GM12878 (cell line): Measurements from ENCODE around the gene COL23A1. TPM values are rescaled to one million over a fixed set of nuclear protein-coding genes. Genes with fewer than 3 reads are reported as not detected.

Experiments
- ATAC-seq: fragments of 200-7000 bp; cut with Tn5 transposase; 3 replicates; pipeline ENCODE4 v1.9.1; 2020; ENCODE audit warnings: mild to moderate bottlenecking, moderate library complexity
- BruUV-seq: library from RNA; stranded (reverse); fragments of 400-500 nt; replicated peaks from 2 replicates; lab custom pipeline; 2021; lab: Mats Ljungman, UMichigan
- CTCF ChIA-PET: fragments of 300-600 bp; sonication (Branson Sonifier 250); formaldehyde crosslinking; extraction: SDS; loops from one replicate; lab custom pipeline; 2021; ENCODE audit warnings: inconsistent platforms; lab: Yijun Ruan, JAX
- POLR2A ChIA-PET: fragments of 350-600 bp; formaldehyde crosslinking; extraction: SDS; loops from one replicate; lab custom pipeline; 2021; ENCODE audit warnings: inconsistent platforms; lab: Charles Lee
- RAD21 ChIA-PET: fragments of 300-600 bp; sonication (Branson Sonifier 250); formaldehyde crosslinking; loops from one replicate; lab custom pipeline; 2023; ENCODE audit warnings: antibody characterized with exemption; ENCODE audit not compliant: unreplicated experiment; lab: Charles Lee
- SMC1A ChIA-PET: fragments of 300-600 bp; sonication (Branson Sonifier 250); formaldehyde crosslinking; loops from one replicate; lab custom pipeline; 2023; ENCODE audit not compliant: unreplicated experiment, uncharacterized antibody; lab: Charles Lee
- DNase-seq: peaks from one replicate; pipeline ENCODE4 v3.0.0-alpha.2; 2011; ENCODE audit warnings: low read depth, low spot score
- FAIRE-seq: peaks from 3 replicates; lab custom pipeline; 2011; peaks lifted over from hg19 to GRCh38; lab: Jason Lieb, UNC
- H2AFZ ChIP-seq: 2 replicates; pipeline ENCODE4 v1.6.0; 2011; ENCODE audit warnings: low read depth, low read length, control low read depth; ENCODE audit not compliant: control insufficient read depth
- H3K27ac ChIP-seq: 2 replicates; pipeline ENCODE4 v1.5.1; 2011; ENCODE audit warnings: control low read depth; ENCODE audit not compliant: control insufficient read depth, insufficient read depth
- H3K27me3 ChIP-seq, 2 experiments: replicated peaks in 1 of 2; 2 replicates each; pipeline versions ENCODE4 v1.6.0 to v1.6.1; 2011; ENCODE audit warnings: low read length in 1 of 2; ENCODE audit not compliant: control insufficient read depth in 2 of 2, insufficient read depth in 2 of 2
- H3K36me3 ChIP-seq, 2 experiments: 2 replicates each; pipeline ENCODE4 v1.5.1; 2011; ENCODE audit warnings: low read length in 1 of 2; ENCODE audit not compliant: control insufficient read depth in 2 of 2, insufficient read depth in 2 of 2
- H3K4me1 ChIP-seq: 2 replicates; pipeline ENCODE4 v1.6.1; 2011; ENCODE audit warnings: mild to moderate bottlenecking, low read length, moderate library complexity, mixed read lengths; ENCODE audit not compliant: control insufficient read depth, insufficient read depth
- H3K4me2 ChIP-seq: 2 replicates; pipeline ENCODE4 v1.6.0; 2011; ENCODE audit warnings: control low read depth; ENCODE audit not compliant: control insufficient read depth, insufficient read depth
- H3K4me3 ChIP-seq: fragments of 200-600 bp; sonication (generic); 2 replicates; pipeline ENCODE4 v1.5.1; 2016
- H3K79me2 ChIP-seq: 2 replicates; pipeline ENCODE4 v1.6.0; 2011; ENCODE audit warnings: low read length; ENCODE audit not compliant: control insufficient read depth, insufficient read depth
- H3K9ac ChIP-seq: 2 replicates; pipeline ENCODE4 v1.8.0; 2011; ENCODE audit warnings: low read length, control low read depth, mixed read lengths; ENCODE audit not compliant: control insufficient read depth, insufficient read depth
- H3K9me3 ChIP-seq: replicated peaks from 3 replicates; pipeline ENCODE4 v1.5.1; 2011; ENCODE audit warnings: mild to moderate bottlenecking, low read length; ENCODE audit not compliant: control insufficient read depth, insufficient read depth
- H4K20me1 ChIP-seq: 2 replicates; pipeline ENCODE4 v1.6.0; 2011; ENCODE audit not compliant: control insufficient read depth, insufficient read depth
- E4F1 ChIP-seq: fragments of 450-650 bp; IDR thresholded peaks from 2 replicates; pipeline ENCODE4 v1.6.1; 2018; ENCODE audit warnings: borderline replicate concordance, mild to moderate bottlenecking; ENCODE audit not compliant: partially characterized antibody
- JUNB ChIP-seq: IDR thresholded peaks from 2 replicates; pipeline ENCODE4 v1.6.1; 2016; ENCODE audit warnings: antibody characterized with exemption, mild to moderate bottlenecking
- MEF2A ChIP-seq: IDR thresholded peaks from 2 replicates; pipeline ENCODE4 v1.6.1; 2011; ENCODE audit warnings: low read depth, mild to moderate bottlenecking, low read length, moderate library complexity; ENCODE audit not compliant: insufficient read depth
- MLLT1 ChIP-seq: fragments of 450-650 bp; IDR thresholded peaks from 2 replicates; pipeline ENCODE4 v1.6.1; 2016; ENCODE audit warnings: mild to moderate bottlenecking
- MTA2 ChIP-seq: fragments of 450-650 bp; IDR thresholded peaks from 2 replicates; pipeline ENCODE4 v1.6.1; 2016; ENCODE audit warnings: low read depth, mild to moderate bottlenecking, moderate library complexity
- MXI1 ChIP-seq: fragments of 150-350 bp; IDR thresholded peaks from 2 replicates; pipeline ENCODE4 v1.6.1; 2011; ENCODE audit warnings: low read depth, mild to moderate bottlenecking, inconsistent platforms, low read length, improper control_type of control experiment
- NRF1 ChIP-seq: conservative IDR thresholded peaks from 2 replicates; pipeline ENCODE4 v1.6.1; 2011; ENCODE audit warnings: mild to moderate bottlenecking, low read depth, low read length, improper control_type of control experiment
- RCOR1 ChIP-seq: conservative IDR thresholded peaks from 2 replicates; pipeline ENCODE4 v1.6.1; 2012; ENCODE audit warnings: low read depth, low read length, improper control_type of control experiment
- SKIL ChIP-seq: fragments of 450-650 bp; IDR thresholded peaks from 2 replicates; pipeline ENCODE4 v1.6.1; 2017; ENCODE audit warnings: mild to moderate bottlenecking, low read depth, inconsistent platforms; ENCODE audit not compliant: poor library complexity, severe bottlenecking
- TAF1 ChIP-seq: IDR thresholded peaks from 2 replicates; pipeline ENCODE4 v1.6.1; 2011; ENCODE audit warnings: mild to moderate bottlenecking, low read depth, low read length, borderline replicate concordance
- ZBTB11 ChIP-seq: fragments of 450-650 bp; formaldehyde crosslinking; IDR thresholded peaks from 2 replicates; pipeline ENCODE4 v1.5.0; 2022; ENCODE audit warnings: mild to moderate bottlenecking, missing genetic modification characterization
- ZNF217 ChIP-seq: fragments of 450-650 bp; IDR thresholded peaks from 2 replicates; pipeline ENCODE4 v1.6.1; 2017; ENCODE audit warnings: antibody characterized with exemption, mild to moderate bottlenecking
- WGBS: methylation state at CpG from one replicate; pipeline ENCODE4 v1.1.6; 2016; ENCODE audit warnings: low lambda C conversion rate; ENCODE audit not compliant: insufficient replicate concordance, insufficient coverage; ENCODE audit errors: missing lambda C conversion rate; 5-methylcytosine and 5-hydroxymethylcytosine counted together
- in situ Hi-C: fragments of 300-500 bp; cut with MboI; formaldehyde crosslinking; loops from 9 replicates; pipeline ENCODE4 v1.14.3; 2018; ENCODE audit warnings: mixed read lengths
- intact Hi-C: fragments of 100-400 bp; cut with micrococcal nuclease; formaldehyde crosslinking; loops from one replicate; pipeline ENCODE4 v1.14.2; 2022; ENCODE audit not compliant: unreplicated experiment
- polyA plus RNA-seq, 11 experiments: library from polyadenylated mRNA; depleted of rRNA in 4 of 11; unstranded in 6 of 11; stranded (reverse) in 5 of 11; fragments of >200 nt; fragmentation: Nextera tagmentation in 4 of 11; fragmentation: Illumina TruSeq in 1 of 11; extraction: Ambion mirVana in 4 of 11; extraction: Trizol in 1 of 11; gene quantifications; 1 replicate in 1 of 11; 2 replicates in 10 of 11; pipeline versions ENCODE4 v1.2.1 to v1.2.3, GENCODE V29; 2011 to 2016; ENCODE audit warnings: inconsistent platforms in 2 of 11, missing spikeins in 2 of 11, low read depth in 1 of 11
- total RNA-seq, 4 experiments: library from RNA; depleted of rRNA in 3 of 4; stranded (reverse); fragments of >200 nt in 3 of 4; fragmentation: Illumina TruSeq in 1 of 4; extraction: Trizol in 1 of 4; gene quantifications; 2 replicates each; pipeline versions ENCODE4 v1.2.1 to v1.2.3, GENCODE V29; 2013 to 2021

The COL23A1 gene
- total and polyA plus RNA-seq, 10 of the 15 experiments (the other 5 are each of a cell fraction or from before 2014, with no cell fraction given): 0.03 to 0.83 (median 0.09) TPM; not detected in 5

GRCh38 chr5:178396796-178397720 is 193.1 kb downstream of the COL23A1 start (continued):
- TF ChIP-seq ZNF217 (no peak), MLLT1 (no peak), TAF1 (no peak), NRF1 (no peak)
- TF ChIP-seq, all 136 proteins: peak for 0

GRCh38 chr5:178394074-178394473 is 196.1 kb downstream of the COL23A1 start:
- FAIRE-seq (no peak), ATAC-seq (no peak), DNase-seq (no peak)
- Histone ChIP-seq H3K4me1 (no peaks in the 10 kb centered on the region), H3K4me2 (no peak overlapping the region), H3K4me3 (no peak overlapping the region), H3K9me3 (no peaks in the 10 kb centered on the region), H3K79me2 (no peaks in the 10 kb centered on the region), H3K9ac (no peak overlapping the region), H3K36me3 (no peaks in the 10 kb centered on the region), H3K27me3 (no peaks in the 10 kb centered on the region; a peak in 2 of 4 replicates), H4K20me1 (no peaks in the 10 kb centered on the region), H2AFZ (no peak overlapping the region), H3K27ac (no peak overlapping the region)
- SMC1A ChIA-PET: no interaction called here
- CTCF ChIA-PET: no interaction called here
- BruUV-seq: no TSS peak
- in situ Hi-C loops (no loop called here), intact Hi-C loops (no loop called here)
- POLR2A ChIA-PET: no interaction called here
- RAD21 ChIA-PET: no interaction called here
- WGBS: 26% methylated on average over 3 of the region's 3 CpGs
- TF ChIP-seq MXI1 (no peak), MEF2A (no peak), MTA2 (no peak), E4F1 (no peak), RCOR1 (no peak), ZBTB11 (CRISPR knock-in tag) (no peak), SKIL (no peak), JUNB (no peak)
